Measurements from ENCODE around the gene PRPF40B.

Gene PRPF40B

GRCh38 chr12:49636574-49636973 is 13.2 kb downstream of the PRPF40B start:
- DNase-seq: no peak

- peak; percentile 71 for DNase-seq
These were observed 13.8 kb downstream of the PRPF40B start for GRCh38 chr12:49636979-49637755.

GRCh38 chr12:49641748-49642369 is 18.5 kb downstream of the PRPF40B start:
- no peak for DNase-seq

GRCh38 chr12:49642370-49642802 is 19.0 kb downstream of the PRPF40B start:
- DNase-seq: no peak

- no peak for DNase-seq
These were observed 19.8 kb downstream of the PRPF40B start for GRCh38 chr12:49643135-49643534.

- DNase-seq: no peak
These were observed 20.7 kb downstream of the PRPF40B start for GRCh38 chr12:49643961-49644619.

GRCh38 chr12:49644620-49644994 is 21.2 kb downstream of the PRPF40B start:
- peak; percentile 76 for DNase-seq

- DNase-seq: no peak
These were observed 22.0 kb downstream of the PRPF40B start for GRCh38 chr12:49645146-49646039.

- DNase-seq: no peak
These were observed 23.0 kb downstream of the PRPF40B start for GRCh38 chr12:49646331-49646830.

- DNase-seq: peak; percentile 32
These were observed 23.7 kb downstream of the PRPF40B start for GRCh38 chr12:49646871-49647654.

- no peak for DNase-seq
These were observed 24.7 kb downstream of the PRPF40B start for GRCh38 chr12:49647827-49648711.

- DNase-seq: no peak
These were observed 25.3 kb downstream of the PRPF40B start for GRCh38 chr12:49648712-49649003.

GRCh38 chr12:49649445-49649844 is 26.1 kb downstream of the PRPF40B start:
- DNase-seq: no peak

GRCh38 chr12:49649892-49650291 is 26.5 kb downstream of the PRPF40B start:
- DNase-seq: no peak

- DNase-seq: no peak
These were observed 28.5 kb downstream of the PRPF40B start for GRCh38 chr12:49651855-49652254.

GRCh38 chr12:49652921-49653520 is 29.7 kb downstream of the PRPF40B start:
- no peak for DNase-seq

- no peak for DNase-seq
These were observed 31.4 kb downstream of the PRPF40B start for GRCh38 chr12:49654715-49655114.

- no peak for DNase-seq
These were observed 32.4 kb downstream of the PRPF40B start for GRCh38 chr12:49655595-49656236.

GRCh38 chr12:49658276-49658675 is 34.9 kb downstream of the PRPF40B start:
- DNase-seq: no peak

- DNase-seq: no peak
These were observed 36.4 kb downstream of the PRPF40B start for GRCh38 chr12:49659753-49660152.
